GM18526 (cell line): ENCODE results near the gene SCARF2.

ENCODE experiments used
- POLR2A ChIP-seq: IDR thresholded peaks from 3 replicates; pipeline ENCODE4 v1.6.1; 2011; ENCODE audit not compliant: insufficient read length; ENCODE audit errors: extremely low read depth

SCARF2 gene

GRCh38 chr22:20424932-20425565, 12.6 kb downstream of the SCARF2 start:
- TF ChIP-seq POLR2A: no peak

GRCh38 chr22:20424568-20424931, 13.1 kb downstream of the SCARF2 start:
- TF ChIP-seq POLR2A: no peak

- no peak for TF ChIP-seq POLR2A
These were observed 13.6 kb downstream of the SCARF2 start for GRCh38 chr22:20423906-20424551.

- no peak for TF ChIP-seq POLR2A
These were observed 14.4 kb downstream of the SCARF2 start for GRCh38 chr22:20423008-20423905.

- no peak for TF ChIP-seq POLR2A
These were observed 15.2 kb downstream of the SCARF2 start for GRCh38 chr22:20422271-20423007.

GRCh38 chr22:20421507-20421874, 16.1 kb downstream of the SCARF2 start:
- TF ChIP-seq POLR2A: no peak

- no peak for TF ChIP-seq POLR2A
These were observed 17.3 kb downstream of the SCARF2 start for GRCh38 chr22:20420157-20420842.

- no peak for TF ChIP-seq POLR2A
These were observed 18.0 kb downstream of the SCARF2 start for GRCh38 chr22:20419664-20419951.

- no peak for TF ChIP-seq POLR2A
These were observed 19.3 kb downstream of the SCARF2 start for GRCh38 chr22:20418211-20418788.

GRCh38 chr22:20414450-20414849, 23.2 kb downstream of the SCARF2 start:
- TF ChIP-seq POLR2A: no peak

- no peak for TF ChIP-seq POLR2A
These were observed 23.6 kb downstream of the SCARF2 start for GRCh38 chr22:20414059-20414440.

GRCh38 chr22:20413217-20414058, 24.2 kb downstream of the SCARF2 start:
- TF ChIP-seq POLR2A: no peak

- TF ChIP-seq POLR2A: no peak
These were observed 25.0 kb downstream of the SCARF2 start for GRCh38 chr22:20412474-20413216.
